Activated T-cell treated with anti-CD3 and anti-CD28 coated beads for 48 hours (primary cell): Measurements from ENCODE around the gene RBX1.
"Not testable (repeated sequence)": the region's sequence is repeated elsewhere in the genome, so short reads cannot be mapped to it uniquely, and the experiment has no call there.

Source experiments
- DNase-seq: peaks from one replicate; pipeline ENCODE4 v3.0.0-alpha.2; 2020; ENCODE audit warnings: low read depth

Gene RBX1

DNA sequence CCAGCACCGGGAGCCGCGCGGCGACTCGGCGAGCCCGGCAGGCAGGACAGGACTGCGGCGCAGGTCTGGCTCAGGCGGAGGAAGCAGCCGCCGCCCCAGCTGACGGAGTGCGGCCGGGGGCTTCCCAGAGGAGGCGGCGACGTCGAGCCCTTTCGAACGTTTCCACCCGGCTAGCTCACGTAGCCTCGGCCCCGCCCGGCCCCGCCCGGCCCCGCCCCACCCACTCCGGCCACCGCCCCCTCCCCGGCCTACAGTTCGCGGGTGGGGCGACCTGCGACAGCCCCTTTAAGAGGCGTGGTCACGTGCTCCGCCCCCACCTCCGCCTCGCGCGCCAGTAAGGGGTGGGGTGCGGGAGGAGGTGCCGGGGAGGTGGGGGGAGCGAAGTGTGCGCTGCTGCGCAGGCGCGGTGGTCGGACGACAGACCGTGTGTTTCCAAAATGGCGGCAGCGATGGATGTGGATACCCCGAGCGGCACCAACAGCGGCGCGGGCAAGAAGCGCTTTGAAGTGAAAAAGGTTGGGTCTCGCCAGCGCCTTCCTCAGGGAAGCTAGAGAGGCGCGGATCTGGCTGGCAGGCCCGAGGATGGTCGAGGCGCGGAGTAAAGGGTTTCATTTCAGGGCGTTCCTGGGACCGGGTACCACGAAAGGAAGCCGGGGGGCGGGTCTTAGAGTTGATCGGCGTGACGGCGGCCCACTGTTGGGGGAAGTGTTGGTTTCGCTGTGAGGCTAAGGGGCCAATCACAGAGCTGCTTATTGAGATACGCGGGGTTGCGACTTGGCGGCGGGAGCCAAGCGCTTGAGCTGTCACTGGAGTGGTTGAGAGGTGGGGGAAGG is at the start of gene RBX1:
Gene RBX1 (plus strand): TSS at position 417 of the 833 bp plus-strand sequence. CDS start 21 bp downstream, at position 438.
- peak; percentile 98 for DNase-seq

DNA sequence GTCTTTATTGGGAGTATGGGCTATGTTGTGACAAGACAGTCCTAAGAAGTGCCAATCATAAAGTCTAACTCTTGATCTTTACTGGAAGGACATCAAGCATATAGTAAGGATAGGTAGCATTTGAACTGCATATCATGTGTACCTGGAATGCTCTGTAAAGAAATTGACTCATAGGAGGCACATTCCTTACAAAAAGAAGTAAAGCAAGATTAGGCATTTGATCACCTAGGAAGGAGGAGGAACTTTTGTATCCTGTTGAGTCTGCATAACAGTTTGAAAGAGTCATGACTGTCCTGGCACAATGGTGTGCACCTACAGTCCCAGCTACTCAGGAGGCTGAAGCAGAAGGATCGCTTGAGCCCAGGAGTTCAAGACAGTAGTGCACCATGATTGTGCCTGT is 47.1 kb upstream of the RBX1 start:
- no peak for DNase-seq

DNA sequence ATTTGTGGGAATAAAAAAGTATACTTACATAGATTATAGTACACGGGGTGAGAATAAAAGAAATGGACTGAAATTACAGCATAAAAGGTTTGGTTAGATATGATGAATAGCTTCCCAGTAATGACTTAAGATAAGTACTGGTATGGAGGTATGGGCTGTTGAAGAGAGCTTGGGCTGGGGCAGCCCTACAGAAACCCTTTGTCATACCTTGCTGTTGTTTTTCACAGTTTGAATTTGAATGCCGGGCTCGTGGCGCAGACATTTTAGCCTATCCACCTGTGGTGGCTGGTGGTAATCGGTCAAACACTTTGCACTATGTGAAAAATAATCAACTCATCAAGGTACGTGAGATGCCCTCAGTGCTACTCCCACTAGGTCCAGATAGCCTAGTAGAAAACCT is 42.3 kb upstream of the RBX1 start:
- no peak for DNase-seq

GRCh38 chr22:40911772-40912171 is 39.4 kb upstream of the RBX1 start:
- no peak for DNase-seq

DNA sequence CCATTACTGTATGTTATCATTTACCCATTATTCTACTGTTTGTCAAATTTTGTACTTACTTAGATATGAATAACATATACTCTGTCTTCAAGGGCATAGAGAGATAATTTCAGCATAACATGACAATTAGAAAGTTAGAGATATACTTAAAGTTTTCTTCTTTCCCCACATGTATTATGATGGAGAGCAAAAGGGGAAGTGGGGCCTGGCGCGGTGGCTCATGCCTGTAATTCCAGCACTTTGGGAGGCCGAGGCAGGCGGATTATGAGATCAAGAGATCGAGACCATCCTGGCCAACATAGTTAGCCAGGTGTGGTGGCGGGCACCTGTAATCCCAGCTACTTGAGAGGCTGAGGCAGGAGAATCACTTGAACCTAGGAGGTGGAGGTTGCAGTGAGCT is 38.2 kb upstream of the RBX1 start:
- DNase-seq: not testable (repeated sequence)

DNA sequence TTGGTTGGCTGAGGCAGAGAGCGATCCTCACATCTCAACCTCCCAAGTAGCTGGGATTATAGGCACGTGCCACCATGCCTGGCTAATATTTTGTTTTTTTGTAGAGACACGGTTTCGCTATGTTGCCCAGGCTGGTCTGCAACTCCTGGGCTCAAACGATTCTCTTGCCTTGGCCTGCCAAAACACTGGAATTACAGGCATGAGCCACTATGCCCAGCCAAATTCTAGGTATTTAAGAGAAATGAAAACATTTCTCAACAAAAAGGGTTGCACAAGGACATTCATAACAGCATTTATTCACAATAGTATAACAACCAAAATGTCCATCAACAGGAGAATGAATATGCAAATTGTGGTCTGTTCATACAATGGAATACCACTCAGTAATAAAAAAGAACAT is 31.7 kb upstream of the RBX1 start:
- no peak for DNase-seq

- no peak for DNase-seq
Observed at GRCh38 chr22:40920526-40920925, 30.7 kb upstream of the RBX1 start.

DNA sequence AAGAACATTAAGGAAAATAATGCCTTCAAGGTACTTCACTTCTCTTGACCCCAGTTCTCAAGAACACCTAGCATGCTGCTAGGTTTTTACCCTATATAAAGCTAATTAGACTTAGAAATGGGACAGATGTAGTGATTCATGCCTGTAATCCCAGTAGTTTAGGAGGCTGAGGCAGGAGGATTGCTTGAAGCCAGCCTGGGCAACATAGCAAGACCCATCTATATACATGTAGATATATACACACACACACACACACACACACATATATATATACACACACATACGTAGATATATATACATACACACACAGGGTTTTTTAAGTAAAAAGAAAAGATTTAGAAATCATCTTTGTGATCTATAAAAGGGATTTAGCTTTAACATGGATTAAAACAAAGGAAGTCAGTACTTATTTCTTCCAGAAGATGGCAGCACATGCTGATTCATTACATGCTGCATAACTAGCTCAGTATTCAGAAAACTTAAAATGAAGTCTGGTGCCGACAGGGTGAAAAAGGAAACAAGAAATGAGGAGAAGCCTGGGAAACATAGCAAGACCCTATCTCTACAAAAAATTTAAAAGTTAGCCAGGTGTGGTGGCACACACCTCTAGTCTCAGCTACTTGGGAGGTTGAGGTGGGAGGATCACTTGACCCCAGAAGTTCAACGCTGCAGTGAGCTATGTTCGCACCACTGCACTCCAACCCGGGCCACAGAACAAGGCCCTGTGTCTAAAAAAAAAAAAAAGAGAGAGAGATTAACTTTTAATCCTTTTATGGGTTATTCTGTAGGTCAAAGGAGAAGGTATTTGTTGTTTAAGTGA is 28.5 kb upstream of the RBX1 start:
- DNase-seq: no peak

GRCh38 chr22:40928657-40929056 is 22.5 kb upstream of the RBX1 start:
- no peak for DNase-seq

- DNase-seq: no peak
Observed at GRCh38 chr22:40932396-40932795, 18.8 kb upstream of the RBX1 start.

GRCh38 chr22:40939202-40939601 is 12.0 kb upstream of the RBX1 start:
- no peak for DNase-seq

GRCh38 chr22:40951795-40952605 is 822 bp downstream of the RBX1 start:
- no peak for DNase-seq

- DNase-seq: no peak
Observed at GRCh38 chr22:40953471-40953870, 2.3 kb downstream of the RBX1 start.

DNA sequence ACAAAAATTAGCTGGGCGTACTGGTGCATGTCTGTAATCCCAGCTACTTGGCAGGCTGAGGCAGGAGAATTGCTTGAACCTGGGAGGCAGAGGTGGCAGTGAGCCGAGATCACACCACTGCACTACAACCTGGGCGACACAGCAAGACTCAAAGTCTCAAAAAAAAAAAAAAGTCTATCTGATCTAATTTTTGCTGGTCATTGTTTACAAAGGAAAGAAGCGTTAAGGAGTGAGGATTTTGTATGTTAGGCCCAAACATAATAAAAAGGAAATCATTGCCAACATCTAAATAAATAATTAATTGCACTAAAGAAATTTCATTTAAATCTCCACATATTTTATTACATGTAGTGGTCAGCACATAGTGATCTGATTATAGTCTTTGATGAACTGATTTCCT is 2.9 kb downstream of the RBX1 start:
- DNase-seq: no peak

- no peak for DNase-seq
Observed at GRCh38 chr22:40955571-40955970, 4.4 kb downstream of the RBX1 start.

GRCh38 chr22:40957601-40958000 is 6.4 kb downstream of the RBX1 start:
- no peak for DNase-seq

- no peak for DNase-seq
Observed at GRCh38 chr22:40958299-40958698, 7.1 kb downstream of the RBX1 start.

- no peak for DNase-seq
Observed at GRCh38 chr22:40960145-40960544, 9.0 kb downstream of the RBX1 start.

GRCh38 chr22:40965936-40966725 is 15.0 kb downstream of the RBX1 start:
- no peak for DNase-seq

DNA sequence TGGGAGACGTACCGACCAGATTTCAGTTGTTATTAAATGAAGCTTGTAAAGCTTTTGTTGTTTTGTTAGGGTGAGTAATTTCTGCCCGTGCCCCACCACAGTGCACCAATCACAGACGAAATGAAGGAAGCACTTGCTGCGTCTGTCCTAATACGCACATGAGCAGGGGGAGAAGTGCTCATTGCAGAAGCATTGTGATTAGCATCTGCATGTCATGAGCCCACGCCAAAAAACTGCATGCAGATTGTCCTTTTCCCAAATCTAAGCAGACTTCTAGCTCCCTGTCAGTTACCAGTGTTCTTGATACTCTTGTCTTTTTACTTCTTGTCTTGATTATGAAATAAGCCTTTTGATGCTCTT is 15.5 kb downstream of the RBX1 start:
- DNase-seq: no peak

DNA sequence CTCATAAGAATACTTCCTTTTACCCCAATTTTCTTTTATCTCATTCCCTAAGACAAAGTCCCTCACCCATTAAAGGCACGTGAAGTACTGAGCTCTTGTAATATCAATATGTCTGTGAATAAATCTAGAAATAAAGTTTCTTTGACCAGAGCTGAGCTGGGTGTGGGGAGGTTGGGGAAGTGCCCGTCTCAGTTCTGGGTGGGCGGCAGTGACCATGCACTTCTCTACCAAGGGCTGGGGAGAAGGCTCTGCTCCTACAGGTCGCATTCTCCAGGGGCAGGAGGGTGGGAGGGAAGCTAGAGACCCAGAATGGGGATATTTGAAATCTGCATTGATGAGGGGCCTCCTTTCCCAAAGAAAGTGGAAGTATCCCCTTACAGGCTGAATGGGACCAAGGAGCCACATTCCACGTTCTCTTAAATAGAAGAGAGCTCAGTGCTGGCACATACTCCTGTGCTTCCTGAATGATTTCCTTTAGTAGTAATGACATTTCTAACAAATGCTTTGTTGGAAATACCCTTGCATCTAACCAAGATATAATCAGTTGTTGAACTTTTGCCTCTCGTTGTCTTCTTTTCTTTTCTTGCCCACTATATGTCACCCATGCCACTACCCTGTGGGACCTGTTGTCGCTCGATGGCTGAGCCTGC is 16.1 kb downstream of the RBX1 start:
- DNase-seq: no peak
